HG02981 (cell line): ENCODE results near the gene TMEM92.

Source experiments
- ATAC-seq: cut with Tn5 transposase; IDR thresholded peaks from one replicate; pipeline ENCODE4 v1.9.1; 2021; ENCODE audit warnings: mild to moderate bottlenecking, moderate library complexity; ENCODE audit not compliant: unreplicated experiment

TMEM92 gene

DNA sequence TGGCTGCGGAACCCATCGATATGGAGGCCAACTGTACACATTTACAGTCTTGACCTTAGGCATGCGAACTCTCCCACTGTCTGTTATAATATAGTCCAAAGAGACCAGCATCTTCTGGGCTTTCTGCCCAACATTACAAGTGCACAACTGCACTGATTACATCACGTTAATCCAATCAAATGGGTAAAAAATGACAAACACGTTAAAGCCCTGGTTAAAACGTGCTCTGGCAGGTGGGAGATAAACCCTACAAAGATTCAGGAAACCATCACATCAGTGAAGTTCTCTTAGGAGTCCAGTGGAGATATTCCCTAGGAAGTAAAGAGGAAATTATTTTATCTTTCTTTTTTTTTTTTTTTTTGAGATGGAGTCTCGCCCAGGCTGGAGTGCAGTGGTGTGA lies 48.0 kb downstream of the TMEM92 start:
- no peak for ATAC-seq

DNA sequence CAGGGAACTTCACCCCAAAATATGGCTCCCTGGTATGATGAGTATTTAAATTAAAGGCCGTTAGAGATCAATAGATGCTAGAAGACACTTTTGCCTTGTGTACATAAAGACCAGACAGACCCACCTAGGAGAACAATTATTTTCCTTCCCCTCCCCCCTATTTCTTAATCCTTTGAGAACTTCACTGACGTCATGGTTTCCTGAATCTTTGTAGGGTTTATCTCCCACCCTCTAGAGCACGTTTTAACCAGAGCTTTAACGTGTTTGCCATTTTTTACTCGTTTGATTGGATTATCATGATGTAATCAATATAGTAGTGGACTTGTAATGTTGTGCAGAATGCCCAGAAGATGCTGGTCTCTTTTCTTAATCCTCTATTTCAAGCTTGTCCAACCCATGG lies 48.8 kb downstream of the TMEM92 start:
- ATAC-seq, result no peak

DNA sequence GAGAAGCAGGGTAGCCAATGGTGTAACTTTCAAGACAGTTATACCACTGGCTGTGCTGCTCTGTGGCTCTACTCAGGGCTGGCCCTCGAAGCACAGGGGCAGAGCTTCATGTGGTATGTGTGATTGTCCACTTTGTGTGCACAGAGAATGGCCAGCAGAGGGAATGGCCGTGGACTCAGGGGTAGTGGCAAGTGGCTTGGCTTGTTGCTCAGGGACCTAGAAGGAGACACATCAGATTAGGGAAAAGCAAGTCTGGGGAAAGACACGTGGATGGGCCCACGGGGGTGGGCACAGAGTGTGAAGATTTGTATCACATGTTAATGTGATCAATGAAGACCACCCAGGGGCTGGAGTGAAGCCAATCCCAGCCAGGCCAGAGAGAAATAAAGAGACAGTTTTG lies 51.6 kb downstream of the TMEM92 start:
- ATAC-seq, result no peak

GRCh38 chr17:50326831-50327364 lies 52.6 kb downstream of the TMEM92 start:
- ATAC-seq, result no peak

DNA sequence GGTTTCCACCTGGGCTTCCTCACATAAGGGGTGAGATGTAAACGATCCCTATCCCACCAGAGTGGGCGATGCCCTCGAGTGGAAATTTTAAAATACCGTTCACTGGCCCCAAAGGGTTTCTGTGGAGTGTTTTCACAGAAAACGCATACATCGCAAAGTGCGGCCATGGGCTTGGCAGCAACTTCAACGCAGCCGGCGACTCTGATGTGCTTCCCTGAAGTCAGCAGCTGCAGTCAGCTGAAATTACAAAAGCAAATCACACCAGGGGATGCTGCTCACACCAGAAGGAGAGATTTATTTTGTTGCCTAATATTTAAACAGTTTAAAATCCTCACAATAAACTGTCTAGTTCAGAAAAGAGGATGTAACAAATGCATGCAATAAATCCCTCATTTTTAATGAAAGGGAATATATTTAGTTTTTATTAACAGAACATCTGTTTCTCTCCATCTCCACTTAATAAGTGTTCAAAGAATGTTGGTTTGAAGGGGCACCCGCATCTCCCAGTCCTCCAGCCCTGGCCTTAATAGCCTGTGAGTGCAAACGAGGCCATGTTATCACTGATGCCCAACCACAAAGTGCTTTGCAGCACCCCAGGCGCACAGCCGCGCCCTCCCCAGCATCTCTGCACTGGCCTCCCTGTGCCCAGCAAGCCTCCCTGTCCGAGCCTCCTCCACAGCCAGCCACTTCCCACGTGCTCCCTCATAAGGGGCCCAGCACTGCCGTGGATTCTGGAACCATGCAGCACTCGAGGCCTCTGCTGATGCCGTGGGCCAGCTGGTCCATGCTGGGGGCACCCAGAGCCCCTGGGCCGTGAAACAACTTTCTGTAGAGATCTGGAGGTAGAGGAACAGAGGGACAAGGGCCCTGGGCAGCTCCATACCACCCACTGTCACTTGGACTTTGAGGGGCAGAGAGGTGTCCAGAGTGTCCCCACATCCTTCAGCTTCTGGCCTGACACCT lies 54.4 kb downstream of the TMEM92 start:
- no peak for ATAC-seq

GRCh38 chr17:50329716-50330115 lies 55.5 kb downstream of the TMEM92 start:
- no peak for ATAC-seq

DNA sequence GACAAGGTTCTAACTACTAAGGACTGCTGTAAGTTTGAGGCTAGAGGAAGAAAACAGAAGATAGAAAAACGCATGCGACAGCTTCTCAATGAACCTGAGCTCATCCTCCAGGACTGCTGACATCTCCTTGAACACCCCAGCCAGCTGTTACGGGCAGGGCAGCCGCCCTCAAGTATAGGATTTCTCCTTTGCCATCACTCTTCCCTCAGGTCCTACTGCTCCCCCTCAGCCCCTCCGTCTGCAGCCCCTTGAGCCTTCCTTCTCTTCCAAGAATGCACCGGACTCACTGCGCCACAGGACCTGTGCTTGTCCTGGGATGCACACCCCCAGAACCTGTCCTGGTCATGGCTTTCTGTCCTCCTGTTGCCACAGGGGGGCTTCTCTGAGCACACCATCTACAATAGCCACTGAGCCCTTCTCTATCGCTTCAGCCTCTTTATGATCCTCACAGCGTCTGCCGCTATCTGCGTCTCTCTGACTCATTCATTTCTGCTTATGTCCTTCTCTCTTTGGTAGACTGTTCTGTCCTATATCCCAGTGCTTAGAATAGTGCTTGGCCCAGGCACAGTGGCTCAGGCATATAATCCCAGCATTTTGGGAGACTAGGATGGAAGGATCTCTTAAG lies 56.0 kb downstream of the TMEM92 start:
- no peak for ATAC-seq
